GM21367 (cell line): ENCODE data around the gene IGHMBP2.

Experiments
- ATAC-seq: cut with Tn5 transposase; IDR thresholded peaks from one replicate; pipeline ENCODE4 v1.9.1; 2021; ENCODE audit not compliant: unreplicated experiment

The IGHMBP2 gene

DNA sequence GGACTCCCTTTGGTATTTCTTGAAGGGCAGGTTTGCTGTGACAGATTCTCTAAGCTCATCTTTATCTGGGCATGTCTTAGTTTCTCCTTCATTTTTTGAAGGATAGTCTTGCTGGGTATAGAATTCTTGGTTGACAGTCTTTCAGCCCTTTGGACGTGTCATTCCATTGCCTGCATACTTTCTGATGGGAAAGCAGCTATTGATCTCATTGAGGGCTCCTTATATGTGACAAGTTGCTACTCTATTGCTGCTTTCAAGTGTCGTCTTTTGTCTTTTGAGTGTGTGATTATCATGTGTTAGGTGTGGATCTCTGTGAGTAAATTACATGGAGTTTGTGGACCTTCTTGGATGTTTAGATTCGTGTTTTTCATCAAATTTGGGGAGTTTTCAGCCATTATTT is 21.9 kb downstream of the IGHMBP2 start:
- no peak for ATAC-seq

GRCh38 chr11:68927280-68928135 is 23.8 kb downstream of the IGHMBP2 start:
- no peak for ATAC-seq

GRCh38 chr11:68928136-68928880 is 24.6 kb downstream of the IGHMBP2 start:
- ATAC-seq, result no peak

- no peak for ATAC-seq
These were observed 25.4 kb downstream of the IGHMBP2 start for GRCh38 chr11:68929135-68929534.

GRCh38 chr11:68929706-68930570 is 26.2 kb downstream of the IGHMBP2 start:
- no peak for ATAC-seq

DNA sequence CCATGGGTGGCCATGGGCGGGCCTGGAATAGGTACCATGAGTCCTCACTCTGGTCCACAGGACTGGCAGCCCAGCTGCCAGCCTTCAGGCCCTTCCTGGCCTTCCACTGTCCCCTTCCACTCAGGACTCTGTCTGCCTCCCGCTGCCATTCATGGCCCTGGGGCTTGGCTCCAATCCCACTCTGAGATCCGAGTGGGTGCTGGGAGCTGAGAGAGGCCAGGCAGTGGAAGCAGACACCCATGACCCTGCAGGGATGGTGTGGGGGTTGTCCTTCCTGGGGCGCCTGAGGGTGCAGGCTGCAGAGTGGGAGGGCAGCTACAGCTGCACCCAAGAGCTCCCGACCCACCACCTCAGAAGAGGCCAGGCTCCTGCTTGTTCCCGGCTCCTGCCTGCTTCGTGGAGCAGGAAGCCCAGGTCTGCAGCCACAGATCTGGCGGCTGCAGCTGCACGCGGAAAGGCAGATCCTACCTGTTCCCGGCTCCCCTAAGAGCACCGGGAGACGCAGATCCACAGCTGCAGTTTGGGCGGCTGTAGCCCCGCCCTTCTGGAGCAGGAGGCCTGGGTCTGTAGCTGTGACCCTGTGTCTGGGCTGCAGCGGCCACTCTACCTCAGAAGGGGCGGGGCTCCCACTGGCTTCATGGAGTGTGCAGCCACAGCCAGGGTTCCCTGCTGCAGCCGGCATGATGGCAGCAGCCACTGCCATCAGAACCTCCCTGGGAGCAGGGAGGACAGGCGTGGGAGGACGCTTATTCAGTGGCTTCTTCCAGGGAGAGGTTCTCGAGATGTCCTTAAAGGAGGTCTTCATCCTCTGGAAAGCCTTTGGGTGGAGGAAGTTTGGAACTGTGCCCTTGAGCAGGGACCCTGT is 27.5 kb downstream of the IGHMBP2 start:
- no peak for ATAC-seq

- no peak for ATAC-seq
These were observed 28.2 kb downstream of the IGHMBP2 start for GRCh38 chr11:68931911-68932310.

GRCh38 chr11:68932358-68932757 is 28.7 kb downstream of the IGHMBP2 start:
- no peak for ATAC-seq

DNA sequence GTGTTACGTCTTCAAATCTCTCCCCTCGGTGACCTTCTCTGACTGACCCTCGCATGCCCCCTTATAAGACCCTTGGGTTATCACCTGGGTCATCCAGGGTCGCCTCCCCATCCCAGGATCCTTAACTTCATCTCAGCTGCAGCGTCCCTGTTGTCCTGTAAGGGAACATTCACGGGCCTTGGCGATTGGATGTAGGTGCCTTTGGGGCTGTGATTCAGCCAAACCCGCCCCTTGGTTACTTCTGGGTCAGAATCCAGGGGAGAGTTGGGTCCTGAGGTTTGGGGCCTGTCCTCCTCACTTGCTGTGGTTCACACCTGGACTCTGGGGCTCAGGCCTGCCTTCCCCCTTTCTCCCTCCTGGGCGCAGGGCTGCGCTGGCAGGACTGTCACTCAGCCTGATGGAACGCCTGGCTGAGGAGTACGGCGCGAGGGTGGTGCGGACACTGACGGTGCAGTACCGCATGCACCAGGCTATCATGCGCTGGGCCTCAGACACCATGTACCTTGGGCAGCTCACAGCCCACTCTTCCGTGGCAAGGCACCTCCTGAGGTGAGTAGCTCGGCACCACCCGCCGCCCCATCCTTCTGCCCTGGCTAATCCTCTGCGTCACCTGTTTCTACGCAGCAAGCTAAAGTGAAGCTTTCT is 29.4 kb downstream of the IGHMBP2 start:
- no peak for ATAC-seq

- no peak for ATAC-seq
These were observed 30.1 kb downstream of the IGHMBP2 start for GRCh38 chr11:68933605-68934320.

- ATAC-seq, result no peak
These were observed 30.6 kb downstream of the IGHMBP2 start for GRCh38 chr11:68934321-68934645.

GRCh38 chr11:68934666-68935065 is 31.0 kb downstream of the IGHMBP2 start:
- ATAC-seq, result no peak

GRCh38 chr11:68935066-68935465 is 31.4 kb downstream of the IGHMBP2 start:
- ATAC-seq, result no peak

GRCh38 chr11:68935516-68936357 is 32.0 kb downstream of the IGHMBP2 start:
- ATAC-seq, result no peak

- no peak for ATAC-seq
These were observed 32.6 kb downstream of the IGHMBP2 start for GRCh38 chr11:68936358-68936636.

GRCh38 chr11:68936676-68937620 is 33.3 kb downstream of the IGHMBP2 start:
- ATAC-seq, result no peak

GRCh38 chr11:68938088-68938487 is 34.4 kb downstream of the IGHMBP2 start:
- ATAC-seq, result no peak
